Psoas muscle (tissue), 8 donors: ENCODE results near the gene KAT8. TPM values are rescaled to one million over a fixed set of nuclear protein-coding genes. Genes with fewer than 3 reads are reported as not detected.
A peak's percentile ranks its signal among the peaks of the same experiment; 100 is the strongest.
"Not testable (repeated sequence)": the region's sequence is repeated elsewhere in the genome, so short reads cannot be mapped to it uniquely, and the experiment has no call there.

Experiments
- ATAC-seq, 4 donors: fragments of 200-7000 bp; cut with Tn5 transposase; one replicate each; pipeline ENCODE4 v1.9.1; 2020; ENCODE audit warnings: moderate library complexity in 3 of 4, mild to moderate bottlenecking in 2 of 4
- DNase-seq, 2 donors: peaks; one replicate each; pipeline ENCODE4 v3.0.0-alpha.2; 2020
- H3K27ac ChIP-seq: fragments of 200-600 bp; one replicate; pipeline ENCODE4 v1.8.0; 2022
- H3K27me3 ChIP-seq, 3 donors: fragments of 200-600 bp in 1 of 3; one replicate each; pipeline versions ENCODE4 v1.6.1 to v1.8.0; 2013 to 2022; ENCODE audit warnings: low read length in 2 of 3, mild to moderate bottlenecking in 2 of 3, moderate library complexity in 1 of 3; ENCODE audit not compliant: insufficient read depth in 3 of 3
- H3K36me3 ChIP-seq, 2 donors: fragments of 200-600 bp in 1 of 2; one replicate each; pipeline versions ENCODE4 v1.6.1 to v1.8.0; 2013 to 2022; ENCODE audit warnings: low read depth in 1 of 2, mild to moderate bottlenecking in 1 of 2, moderate library complexity in 1 of 2; ENCODE audit not compliant: insufficient read depth in 1 of 2
- H3K4me1 ChIP-seq: fragments of 200-600 bp; one replicate; pipeline ENCODE4 v1.8.0; 2022
- H3K4me3 ChIP-seq: fragments of 200-600 bp; one replicate; pipeline ENCODE4 v1.8.0; 2022; ENCODE audit warnings: mild to moderate bottlenecking
- H3K9me3 ChIP-seq: fragments of 200-600 bp; one replicate; pipeline ENCODE4 v1.8.0; 2022
- CTCF ChIP-seq: fragments of 200-600 bp; IDR thresholded peaks from one replicate; pipeline ENCODE4 v1.8.0; 2022; ENCODE audit warnings: antibody characterized with exemption
- WGBS, 3 donors: extraction: QIAGEN DNeasy Blood & Tissue Kit; methylation state at CpG; one replicate each; pipeline versions ENCODE4 v1.1.6 to v1.1.7; 2013; 5-methylcytosine and 5-hydroxymethylcytosine counted together
- intact Hi-C, 2 donors: fragments of 100-400 bp; cut with DNase I; formaldehyde crosslinking; loops; one replicate each; pipeline versions ENCODE4 v1.11.0 to v1.14.2; 2022
- polyA plus RNA-seq, 3 donors: library from polyadenylated mRNA; stranded (reverse); fragments of 200-250 nt; gene quantifications; one replicate each; pipeline ENCODE4 v1.2.3, GENCODE V29; 2013
- total RNA-seq, 4 donors: library from RNA; stranded (reverse); fragmentation: NEBNext Ultra II Directional in 2 of 4; extraction: Animal tissue kit (Norgen Biotek cat#: 25700) in 2 of 4; gene quantifications; one replicate each; pipeline versions ENCODE4 v1.2.1 to v1.2.4, GENCODE V29; 2021 to 2023
- donor health status: healthy with polysubstance abuse.
- donor health status: DM: no; HTN: no; CAD: no; lungs with moderate emphysema.
- donor health status: Bipolar disorder and iron deficiency.
- donor health status: healthy.
- donor health status: DM: yes; HTN: yes; CAD: no.
- donor health status: DM: no; HTN: no; CAD: no.
- donor health status: DM: no; HTN: no; CAD: no.
- donor health status: DM: yes; HTN: yes; CAD: no.

The KAT8 gene
- total and polyA plus RNA-seq, 7 donors: 36.1 to 75.4 (median 52.7) TPM

- no peaks in the 10 kb centered on the region for H3K36me3 ChIP-seq
- H3K9me3 ChIP-seq: no peaks in the 10 kb centered on the region
- ATAC-seq: peak; percentile 61 to 69 (median 66)
- intact Hi-C loops: no loop called here
- 42 to 45% (median 45%) methylated on average over 25 to 27 of the region's 27 CpGs for WGBS, 3 donors
- no peaks in the 10 kb centered on the region for H3K27me3 ChIP-seq
- H3K4me1 ChIP-seq: peaks cover 23% of the 10 kb centered on the region
- peak overlapping the region; percentile 34 for H3K4me3 ChIP-seq
- no peak for TF ChIP-seq CTCF
- H3K27ac ChIP-seq: peak overlapping the region; percentile 27
- peak; percentile 75 to 91 for DNase-seq
These were observed 21.4 kb downstream of the KAT8 start for GRCh38 chr16:31138621-31139578.

- WGBS, 3 donors: 86 to 90% (median 89%) methylated on average over 9 of the region's 9 CpGs
- not testable (repeated sequence) for ATAC-seq, H3K36me3 ChIP-seq, H3K9me3 ChIP-seq, H3K27me3 ChIP-seq, DNase-seq
- H3K4me1 ChIP-seq: peaks cover 23% of the 10 kb centered on the region
- peak overlapping the region; percentile 70 for H3K4me3 ChIP-seq
- intact Hi-C loops: loop anchor here in 1 of 2 donors (5.0 kb wide), 1 partner anchor 34 kb away; the partner anchor contains the start of gene BCKDK
- peak overlapping the region; percentile 82 for H3K27ac ChIP-seq
These were observed 23.6 kb downstream of the KAT8 start for GRCh38 chr16:31141071-31141469.

GRCh38 chr16:31141489-31142108 is 24.1 kb downstream of the KAT8 start:
- peak overlapping the region; percentile 70 for H3K4me3 ChIP-seq
- 25 to 28% (median 25%) methylated on average over 10 of the region's 10 CpGs for WGBS, 3 donors
- intact Hi-C loops: loop anchor here (1.0 to 5.0 kb wide), 3 partner anchors 34 to 157 kb away; partner anchors contain the start of genes BCKDK (in 1 of the 2), HSD3B7 (in 1 of the 2) and VKORC1 (in 1 of the 2)
- H3K4me1 ChIP-seq: peaks cover 23% of the 10 kb centered on the region
- no peaks in the 10 kb centered on the region for H3K27me3 ChIP-seq
- ATAC-seq (peak in 3 of 4 donors; percentile 2 to 4 (median 4)), DNase-seq (peak in 1 of 2 donors; percentile 63)
- no peak for TF ChIP-seq CTCF
- no peaks in the 10 kb centered on the region for H3K36me3 ChIP-seq
- no peaks in the 10 kb centered on the region for H3K9me3 ChIP-seq
- peak overlapping the region; percentile 82 for H3K27ac ChIP-seq

- intact Hi-C loops: loop anchor here (1.0 to 5.0 kb wide), 3 partner anchors 35 to 158 kb away; partner anchors contain the start of genes BCKDK (in 1 of the 2), HSD3B7 (in 1 of the 2) and VKORC1 (in 1 of the 2)
- no peaks in the 10 kb centered on the region for H3K36me3 ChIP-seq
- H3K9me3 ChIP-seq: no peaks in the 10 kb centered on the region
- DNase-seq (peak; percentile 99), ATAC-seq (peak; percentile 91 to 95 (median 93))
- peak overlapping the region; percentile 82 for H3K27ac ChIP-seq
- H3K27me3 ChIP-seq: no peaks in the 10 kb centered on the region
- 1 to 3% (median 2%) methylated on average over 73 to 89 of the region's 89 CpGs for WGBS, 3 donors
- TF ChIP-seq CTCF: peak; percentile 93
- H3K4me3 ChIP-seq: peak overlapping the region; percentile 70
- peaks cover 23% of the 10 kb centered on the region for H3K4me1 ChIP-seq
These were observed 24.9 kb downstream of the KAT8 start for GRCh38 chr16:31142109-31143010.
